ENCODE data around the gene PHLDA1.

PHLDA1 gene

DNA sequence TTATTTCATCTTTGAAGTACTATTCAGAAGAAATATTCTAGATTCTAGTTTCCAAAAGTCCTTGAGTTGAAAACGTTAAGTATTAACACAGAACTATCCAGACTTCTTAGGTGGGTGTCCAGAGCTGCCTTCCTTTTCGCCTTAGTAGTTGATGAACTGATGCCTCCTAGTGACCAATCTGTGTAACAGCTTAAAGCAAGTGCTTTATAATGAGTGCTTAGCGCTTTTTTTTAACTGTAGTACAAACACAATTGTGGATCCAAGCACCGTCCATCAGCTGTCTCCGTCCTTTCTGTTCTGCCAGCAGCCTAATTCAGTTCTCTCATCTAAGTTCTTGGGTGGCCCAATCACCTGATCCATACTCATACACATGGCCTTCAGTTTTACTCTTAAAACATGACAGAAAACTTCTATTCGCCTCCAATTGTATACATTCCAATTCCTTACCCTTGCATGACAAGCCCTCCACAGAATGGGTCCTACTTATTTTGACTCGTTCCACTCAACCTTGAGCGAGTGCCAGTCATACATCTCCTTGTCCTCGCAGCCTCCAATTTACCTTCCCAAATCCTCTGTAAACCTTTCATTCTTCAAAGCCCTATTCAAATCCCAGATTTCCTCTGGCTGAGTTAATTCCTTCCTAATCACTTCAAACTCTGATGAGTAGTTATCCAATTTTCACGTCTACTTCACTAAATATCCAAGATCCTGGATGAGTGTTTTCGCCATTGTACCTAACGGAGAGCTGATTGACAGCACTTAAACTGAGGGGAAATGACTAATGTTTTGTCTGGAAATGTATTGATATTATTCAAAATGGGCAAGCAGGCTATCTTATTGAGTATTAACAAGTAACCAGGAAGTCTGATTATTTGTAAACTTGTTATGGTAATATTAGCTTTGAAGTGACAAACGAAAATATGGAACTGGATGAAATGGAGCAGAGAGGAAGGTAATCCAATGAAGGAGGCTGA, 5.8 kb upstream of the PHLDA1 start:
- DNase-seq (ENCODE audit: low read depth, low spot score) = no peak

DNA sequence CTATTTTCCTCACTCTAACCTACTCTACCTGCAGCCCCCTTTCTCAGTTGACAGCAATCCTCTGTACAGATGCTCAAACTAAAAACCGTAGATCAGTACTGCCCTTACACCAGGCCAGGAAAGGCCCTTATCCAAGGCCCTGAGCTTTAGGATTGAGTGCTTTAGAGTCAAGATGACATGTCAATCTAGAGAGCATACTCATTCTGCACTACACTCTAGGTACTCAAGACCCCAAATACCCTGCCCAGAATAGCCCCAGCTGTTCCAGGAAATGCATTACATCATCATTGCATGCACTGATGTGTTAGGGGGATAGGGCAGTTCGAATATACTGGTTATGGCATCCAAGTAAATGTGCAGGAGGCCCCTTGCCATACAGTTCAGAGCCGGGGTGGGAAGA, 3.5 kb upstream of the PHLDA1 start:
- DNase-seq (ENCODE audit: low read depth, low spot score) = no peak

DNA sequence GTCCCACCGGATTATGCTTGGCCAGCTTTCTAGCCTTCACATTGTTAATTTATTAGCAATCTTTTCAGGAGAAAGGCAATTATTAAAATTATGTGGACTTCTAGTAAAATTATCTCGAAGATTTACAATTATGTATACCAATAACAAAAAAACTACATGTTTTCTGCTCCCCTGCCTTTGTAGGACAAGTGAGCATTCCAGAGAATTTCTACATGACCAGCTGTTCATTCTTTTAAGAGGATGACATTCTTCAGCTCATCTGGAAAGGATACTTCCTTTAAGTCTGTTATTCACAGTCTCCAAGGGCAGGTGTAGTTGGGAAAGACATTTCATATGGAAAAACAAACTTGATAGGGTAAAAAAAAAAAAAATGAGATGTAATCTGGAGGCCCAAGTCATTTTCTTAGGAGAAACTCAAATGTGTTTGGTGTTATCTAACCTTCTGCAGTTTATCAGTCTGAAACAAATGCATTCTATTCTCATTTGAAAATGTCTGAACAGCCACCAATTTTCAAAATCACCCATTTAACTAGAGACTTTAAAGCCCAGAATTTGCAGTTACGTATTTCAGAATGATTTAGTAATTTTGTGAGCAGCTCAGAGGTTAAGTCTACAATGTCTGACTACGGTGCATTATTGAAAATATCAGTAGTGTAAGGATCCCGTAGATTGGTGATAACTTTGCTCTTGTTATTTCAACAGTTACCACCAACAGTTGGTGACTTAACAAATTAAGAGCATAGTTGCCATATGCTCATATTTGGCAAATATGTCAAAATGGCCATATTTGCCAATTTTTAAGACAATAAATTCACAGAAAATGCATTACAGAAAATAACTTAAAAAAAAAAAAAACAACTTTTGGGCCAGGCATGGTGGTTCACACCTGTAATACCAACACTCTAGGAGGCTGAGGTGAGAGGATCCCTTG, 1.8 kb upstream of the PHLDA1 start:
- no peak for DNase-seq (ENCODE audit: low read depth, low spot score)

DNA sequence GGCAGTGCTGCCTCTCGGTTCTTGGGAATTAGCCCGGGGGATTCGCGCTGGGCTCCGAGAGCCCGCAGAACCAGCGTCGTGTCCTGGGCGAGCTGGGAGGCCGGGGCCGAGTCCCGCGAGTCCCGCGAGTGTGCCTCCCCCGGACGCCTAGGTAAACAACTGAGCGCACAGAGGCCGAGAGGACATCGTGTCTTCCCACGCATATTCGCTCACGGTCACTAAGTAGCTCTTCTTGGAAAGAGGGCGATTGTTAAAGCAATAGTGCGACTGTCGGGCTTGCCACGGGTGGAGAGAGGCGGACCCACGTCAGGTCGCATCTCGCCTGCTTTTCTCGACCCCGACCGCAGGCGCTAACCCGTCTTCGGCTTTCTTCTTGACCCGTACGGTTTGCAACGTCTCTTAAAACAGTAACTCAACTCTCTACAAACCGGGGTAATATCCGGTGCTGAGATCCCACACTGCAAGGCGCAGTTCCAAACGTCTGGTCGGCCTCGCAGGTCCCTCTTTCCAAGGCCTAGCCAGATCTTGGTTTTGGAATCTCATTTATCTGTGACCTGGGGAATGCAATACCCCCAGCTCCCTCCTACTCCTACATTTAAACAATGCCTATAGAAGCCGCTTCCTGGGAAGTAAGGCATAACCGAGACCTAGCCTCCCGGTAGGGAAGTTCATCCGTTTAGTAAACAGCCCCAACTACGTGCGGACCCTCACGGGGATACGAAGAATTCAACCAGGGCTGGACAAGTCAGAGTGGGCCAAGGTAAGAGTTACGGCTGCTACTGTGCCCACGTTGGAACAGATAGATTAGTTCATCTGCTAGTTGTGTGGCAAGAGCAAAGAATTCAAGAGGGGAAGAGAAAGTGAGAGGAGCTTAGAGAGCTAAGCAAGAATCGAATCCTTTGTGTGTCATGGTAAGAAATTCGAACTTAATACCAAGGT, 736 bp upstream of the PHLDA1 start:
- no peak for DNase-seq (ENCODE audit: low read depth, low spot score)

DNA sequence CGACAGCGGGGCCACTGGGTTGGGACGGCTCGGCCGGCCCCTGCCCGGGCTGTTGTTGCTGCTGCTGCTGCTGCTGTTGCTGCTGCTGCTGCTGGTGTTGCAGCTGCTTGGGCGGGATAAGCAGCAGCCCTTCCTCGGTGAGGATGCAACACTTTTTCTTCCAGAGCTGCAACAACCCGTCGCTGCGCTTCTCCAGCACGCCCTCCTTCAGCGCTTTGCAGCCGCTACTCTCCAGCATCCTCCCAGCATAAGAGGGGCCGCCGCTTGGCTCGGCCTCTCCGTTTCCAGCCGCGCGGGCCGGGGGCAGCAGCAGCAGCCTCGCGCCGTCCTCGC, 529 bp downstream of the PHLDA1 start:
- DNase-seq (ENCODE audit: low read depth, low spot score) = no peak

DNA sequence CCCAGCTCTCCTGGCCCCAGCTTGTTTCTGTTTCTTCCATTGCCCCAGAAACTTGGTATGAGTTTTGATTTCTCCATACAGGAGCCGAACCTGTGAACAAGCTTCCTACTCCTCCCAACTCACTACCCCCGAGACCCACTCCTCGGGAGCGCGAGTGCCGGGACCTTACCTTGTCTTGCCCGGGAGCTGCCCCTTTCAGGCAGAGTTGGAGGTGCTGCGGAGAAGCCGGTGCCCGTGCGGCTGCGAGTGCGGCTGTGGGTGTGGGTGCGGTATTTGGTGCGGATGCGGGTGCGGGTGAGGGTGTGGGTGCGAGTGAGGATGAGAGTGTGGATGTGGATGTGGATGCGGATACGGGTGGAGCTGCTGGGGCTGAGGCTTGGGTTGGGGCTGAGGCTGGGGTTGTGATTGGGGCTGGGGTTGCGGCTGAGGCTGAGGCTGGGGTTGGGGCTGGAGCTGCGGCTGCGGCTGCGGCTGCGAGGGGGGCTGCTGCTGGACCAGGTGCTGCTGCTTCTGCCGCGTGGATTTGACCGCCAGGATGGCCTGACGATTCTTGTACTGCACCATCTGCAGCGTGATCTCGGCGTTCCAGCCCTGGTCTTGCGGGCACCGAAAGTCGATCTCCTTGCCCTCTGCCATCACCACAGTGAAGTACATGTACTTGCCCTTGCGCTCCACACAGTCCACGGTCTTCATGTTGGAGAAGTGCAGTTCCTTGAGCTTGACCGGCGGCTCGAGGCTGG, 1.1 kb downstream of the PHLDA1 start:
- no peak for DNase-seq (ENCODE audit: low read depth, low spot score)

DNA sequence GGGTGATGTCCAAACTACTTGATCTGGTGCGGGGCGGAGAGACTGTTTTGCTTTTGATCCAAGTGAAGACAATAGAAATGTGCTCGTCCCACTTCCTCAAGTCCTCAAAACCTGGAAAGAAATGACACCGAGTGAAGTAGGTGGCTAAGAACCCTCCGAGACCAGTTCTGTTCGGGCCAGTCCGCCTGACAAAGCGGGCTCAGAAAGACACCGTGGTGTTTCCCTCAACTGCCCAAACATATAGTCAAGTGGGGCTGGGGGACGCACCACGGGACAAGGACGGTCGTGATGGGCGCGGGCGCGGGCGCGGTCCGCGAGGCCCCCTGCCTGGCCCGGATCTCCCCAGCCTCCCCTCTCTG, 1.6 kb downstream of the PHLDA1 start:
- DNase-seq (ENCODE audit: low read depth, low spot score) = no peak

DNA sequence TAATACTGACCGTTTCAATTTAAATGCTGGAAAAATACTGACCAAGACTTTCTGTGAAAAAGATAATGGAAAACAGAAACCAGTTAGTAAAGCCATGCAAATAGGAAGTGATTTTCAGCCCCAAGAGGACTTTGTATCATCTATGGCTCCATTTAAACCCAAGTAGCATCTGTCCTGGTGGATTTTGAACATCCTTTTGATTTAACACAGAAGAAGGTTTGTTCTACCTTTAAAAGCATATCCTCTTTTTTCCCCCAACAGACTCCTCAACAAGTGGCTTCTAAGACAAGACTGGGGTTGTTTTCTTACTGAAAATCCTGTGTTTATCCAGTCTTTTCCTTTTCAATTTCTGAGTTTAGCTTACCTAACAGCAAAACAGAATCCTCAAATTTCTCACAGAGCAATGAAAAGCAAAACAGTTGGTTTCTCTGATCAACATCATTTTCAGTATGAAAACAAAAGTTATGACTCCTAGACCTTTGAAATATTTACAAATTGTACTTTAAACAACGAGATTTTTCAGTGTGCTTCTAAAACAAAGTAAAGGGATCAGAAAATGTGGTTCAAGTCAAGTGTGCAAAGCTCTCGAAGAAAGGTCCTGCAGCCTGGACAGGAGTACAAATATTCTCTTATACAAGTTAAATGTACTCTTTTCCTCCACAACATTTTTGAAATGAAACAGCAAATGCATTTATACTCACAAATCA, 2.9 kb downstream of the PHLDA1 start:
- DNase-seq (ENCODE audit: low read depth, low spot score) = no peak

DNA sequence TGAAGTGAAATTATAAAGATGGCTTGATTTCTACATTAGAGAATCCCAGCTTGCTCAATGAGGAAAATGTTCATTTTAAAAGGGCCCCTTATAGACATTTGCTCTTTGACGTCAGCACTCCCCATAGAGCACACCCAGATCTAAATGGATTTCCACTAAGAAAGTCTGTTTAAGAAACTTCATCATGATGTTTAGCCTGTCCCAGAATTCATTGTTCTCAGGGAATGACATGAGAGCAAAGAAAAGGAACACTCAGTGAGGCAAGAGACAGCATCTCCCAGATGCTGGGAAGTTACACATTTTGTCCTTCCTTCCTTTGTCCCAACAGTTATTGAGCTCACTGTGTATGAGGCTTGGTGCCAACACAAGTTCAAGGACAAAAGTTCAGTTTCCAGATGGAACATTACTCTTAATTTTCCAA, 4.9 kb downstream of the PHLDA1 start:
- DNase-seq (ENCODE audit: low read depth, low spot score) = no peak

DNA sequence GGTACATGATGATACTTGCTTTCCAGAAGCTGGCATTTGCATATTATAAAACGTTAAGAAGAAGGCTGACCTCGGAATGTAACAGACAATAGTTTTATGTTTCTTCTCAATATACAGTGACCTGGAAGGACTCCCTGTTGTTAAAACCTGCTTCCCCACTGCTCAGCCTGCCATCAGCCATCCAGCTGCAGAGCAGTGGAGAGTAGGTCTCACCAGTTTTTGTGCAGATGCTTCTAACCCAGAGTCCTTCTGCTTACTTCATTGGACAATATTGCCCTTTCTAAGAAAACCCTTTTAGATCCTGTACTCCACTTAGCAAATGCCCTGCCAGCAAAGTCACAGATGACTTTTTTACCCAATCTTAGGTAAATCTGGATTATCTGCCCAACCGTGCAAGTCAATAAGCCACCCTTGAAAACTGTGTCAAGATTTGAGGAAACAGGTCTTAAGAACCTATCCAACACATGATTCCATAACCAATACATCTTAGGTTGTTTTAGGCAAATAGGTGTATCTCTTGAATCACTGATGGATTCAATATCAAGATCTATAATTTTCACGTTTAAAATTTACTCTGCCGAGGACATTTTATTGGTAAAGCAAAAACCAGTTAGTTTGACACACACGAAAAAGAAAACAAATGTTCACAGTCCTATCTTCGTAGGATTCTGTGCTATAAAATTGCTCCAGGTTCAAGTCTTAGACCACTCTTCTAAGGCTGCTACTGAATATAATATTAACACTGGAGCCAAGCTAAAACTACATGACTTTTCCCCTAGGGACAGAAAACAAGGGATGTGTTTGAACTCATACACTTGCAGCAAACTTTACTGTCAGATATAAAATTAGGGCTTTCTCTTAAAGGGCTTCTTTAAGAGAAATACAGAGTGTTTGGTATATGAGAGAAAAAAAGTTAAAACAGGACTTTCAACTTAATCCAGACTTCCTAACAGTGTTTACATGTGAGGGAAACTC, 5.7 kb downstream of the PHLDA1 start:
- DNase-seq (ENCODE audit: low read depth, low spot score) = no peak

DNA sequence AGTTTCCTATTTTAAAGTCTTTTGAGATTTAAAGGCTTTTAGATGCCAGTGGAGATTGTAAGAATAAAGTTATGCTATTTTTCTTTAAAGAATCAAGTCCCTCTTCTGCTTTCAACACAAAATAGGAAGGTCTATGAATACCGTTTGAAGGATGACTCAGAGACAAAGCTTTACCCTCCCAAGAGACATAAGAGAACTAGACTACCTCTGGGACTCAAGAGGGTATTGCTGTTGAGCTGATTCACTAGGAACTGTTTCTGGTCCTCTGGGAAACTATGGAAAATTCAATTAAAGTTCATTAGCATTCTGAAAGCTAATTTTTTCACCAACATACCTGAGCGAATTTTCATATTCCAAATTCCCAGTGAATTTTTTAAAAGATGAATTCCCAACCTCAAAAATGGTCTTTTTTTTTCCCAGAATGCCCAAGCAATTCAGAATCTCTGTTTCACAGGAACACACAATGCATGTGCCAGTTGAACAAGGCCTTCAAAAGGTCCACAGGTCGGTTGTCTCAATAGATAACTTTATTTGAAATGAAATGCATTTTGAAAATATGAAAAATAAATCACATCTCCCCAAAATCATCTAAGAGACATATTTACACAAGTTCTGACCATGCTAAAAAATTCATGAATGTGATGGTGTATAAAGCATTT, 6.5 kb downstream of the PHLDA1 start:
- DNase-seq (ENCODE audit: low read depth, low spot score) = no peak

DNA sequence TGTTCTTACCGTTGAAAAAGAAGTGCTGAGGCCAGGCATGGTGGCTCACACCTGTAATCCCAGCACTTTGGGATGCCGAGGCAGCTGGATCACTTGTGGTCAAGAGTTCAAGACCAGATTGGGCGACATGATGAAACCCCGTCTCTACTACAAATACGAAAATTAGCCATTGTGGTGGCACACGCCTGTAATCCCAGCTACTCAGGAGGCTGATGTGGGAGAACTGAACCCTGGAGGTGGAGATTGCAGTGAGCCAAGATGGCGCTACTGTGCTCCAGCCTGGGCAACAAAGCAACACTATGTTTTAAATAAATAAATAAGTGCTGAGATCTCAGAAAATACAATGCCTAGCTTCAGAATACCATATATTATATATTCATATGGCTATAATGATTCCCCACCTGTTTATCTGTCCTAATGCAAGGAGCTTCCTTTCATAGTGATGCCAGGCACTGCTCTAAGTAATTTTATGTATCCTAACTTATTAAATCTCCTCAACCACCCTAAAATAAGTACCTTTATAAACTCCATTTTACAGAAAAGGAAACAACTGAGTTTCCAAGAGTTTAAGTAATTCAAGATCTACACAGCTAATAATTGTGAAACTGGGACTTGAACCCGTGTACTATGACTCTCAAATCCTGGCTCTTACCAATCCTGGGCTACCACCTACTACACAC, 7.3 kb downstream of the PHLDA1 start:
- no peak for DNase-seq (ENCODE audit: low read depth, low spot score)

DNA sequence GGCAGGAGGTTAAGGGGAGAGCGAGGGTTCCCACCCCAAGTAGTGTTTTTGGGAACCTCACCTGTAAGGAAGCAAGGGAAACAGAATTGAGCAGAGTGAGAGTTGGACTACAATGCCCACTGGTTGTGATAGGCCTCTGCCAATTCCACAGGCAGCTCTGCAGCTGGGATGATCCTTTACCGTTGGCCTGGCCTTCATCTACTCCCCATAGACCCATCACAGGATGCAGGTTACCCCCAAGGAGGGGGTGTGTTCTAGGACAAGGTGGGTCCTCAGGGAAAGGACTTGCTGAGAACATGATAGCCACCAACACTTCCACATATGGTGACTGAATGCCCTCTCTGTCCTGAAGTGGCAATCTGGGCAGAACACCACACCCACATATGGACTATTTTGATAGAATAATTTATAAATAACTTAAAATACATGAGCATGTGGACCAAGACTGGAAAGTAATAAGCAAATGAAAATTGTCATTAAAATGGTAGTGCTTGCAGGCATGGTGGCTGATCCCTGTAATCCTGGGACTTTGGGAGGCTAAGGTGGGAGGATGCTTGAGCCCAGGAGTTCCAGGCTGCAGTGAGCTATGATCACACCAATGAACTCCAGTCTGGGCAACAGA, 8.4 kb downstream of the PHLDA1 start:
- DNase-seq (ENCODE audit: low read depth, low spot score) = no peak

DNA sequence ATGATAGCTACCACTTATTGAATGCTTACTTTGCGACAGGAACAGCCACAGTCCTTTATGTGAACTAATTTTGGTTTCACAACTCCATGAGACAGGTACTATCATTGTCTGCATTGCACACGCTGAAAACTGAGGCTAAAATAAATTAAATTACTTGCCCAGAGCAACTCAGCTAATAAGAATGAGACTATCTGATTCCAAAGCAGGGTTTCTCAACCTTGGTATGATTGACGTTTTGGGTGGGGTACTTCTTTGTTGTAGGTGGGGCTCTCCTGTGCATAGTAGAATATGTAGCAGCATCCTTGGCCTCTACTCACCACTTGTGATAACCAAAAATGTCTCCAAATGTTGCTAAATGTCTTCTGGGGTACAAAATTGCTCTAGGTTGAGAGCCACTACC, 9.1 kb downstream of the PHLDA1 start:
- no peak for DNase-seq (ENCODE audit: low read depth, low spot score)

DNA sequence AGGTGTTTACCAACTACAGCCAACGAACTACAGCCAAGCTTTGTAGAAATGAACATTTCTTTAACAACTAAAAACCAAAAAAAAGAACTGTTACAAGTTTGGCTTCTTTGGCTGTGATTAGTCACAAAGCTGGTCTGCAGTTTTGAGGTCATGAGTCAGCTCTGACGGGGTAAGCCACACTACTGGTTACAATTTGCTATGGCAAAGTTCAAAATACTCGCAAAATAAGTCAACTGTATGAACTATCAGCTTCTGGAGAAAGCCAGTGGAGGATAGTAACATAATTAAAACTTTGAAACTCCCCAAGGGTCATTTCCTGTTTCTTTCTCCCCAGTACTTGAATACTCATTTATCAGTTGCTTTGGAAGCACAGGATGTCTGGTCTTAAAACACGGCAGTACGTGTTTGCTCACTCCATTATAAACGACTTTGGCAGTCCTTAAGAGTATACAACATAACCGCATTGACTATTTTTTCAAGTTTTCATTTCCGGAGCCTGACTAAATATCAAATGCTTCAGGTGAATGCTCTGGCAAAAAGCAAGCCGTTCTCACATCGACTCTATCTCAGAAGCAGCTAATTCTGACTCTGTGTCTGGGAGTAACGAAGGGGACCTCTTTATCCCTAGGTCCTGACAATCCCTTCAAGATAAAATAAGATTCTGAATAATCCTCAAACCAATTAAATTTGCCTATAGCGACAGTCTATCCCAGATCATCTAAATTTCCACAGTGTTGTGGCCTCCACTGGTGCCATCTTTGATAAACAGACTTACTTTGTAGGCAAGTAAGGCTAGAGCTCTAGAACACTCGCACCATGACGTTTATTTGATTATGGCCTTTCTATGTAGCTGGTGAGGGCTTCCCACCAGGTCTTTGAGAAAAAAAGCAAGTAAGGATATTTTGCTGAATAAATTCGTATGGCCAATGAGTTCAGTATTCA, 10.6 kb downstream of the PHLDA1 start:
- DNase-seq (ENCODE audit: low read depth, low spot score) = no peak

DNA sequence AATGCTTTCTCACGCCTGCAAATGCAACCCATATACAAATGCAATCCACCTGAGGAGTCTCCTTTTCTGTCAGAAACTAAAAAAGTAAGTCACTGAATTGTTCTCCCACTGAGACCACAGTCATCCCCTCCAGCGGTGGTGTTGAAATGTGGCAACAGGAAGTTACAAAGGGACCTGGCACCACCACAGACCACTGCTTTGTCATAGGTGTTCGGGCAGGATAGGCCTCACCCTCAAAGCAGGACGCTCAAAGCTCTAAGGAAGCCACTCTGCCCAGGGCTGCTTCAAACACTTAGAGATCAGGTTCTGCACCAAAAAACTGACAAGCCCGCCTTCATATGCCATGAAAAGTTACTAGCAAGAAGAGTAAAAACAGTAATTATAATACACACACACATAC, 11.3 kb downstream of the PHLDA1 start:
- DNase-seq (ENCODE audit: low read depth, low spot score) = no peak

All from smooth muscle cell of the brain vasculature (primary cell).